GM19468 (cell line): ENCODE measurements around the gene RILPL1.
A peak's percentile ranks its signal among the peaks of the same experiment; 100 is the strongest.
"Not testable (repeated sequence)": the region's sequence is repeated elsewhere in the genome, so short reads cannot be mapped to it uniquely, and the experiment has no call there.

ENCODE experiments used
- ATAC-seq: cut with Tn5 transposase; IDR thresholded peaks from one replicate; pipeline ENCODE4 v1.9.1; 2021; ENCODE audit warnings: mild to moderate bottlenecking, moderate library complexity, moderate number of reproducible peaks; ENCODE audit not compliant: unreplicated experiment; ENCODE audit errors: extremely low read depth

RILPL1 gene

DNA sequence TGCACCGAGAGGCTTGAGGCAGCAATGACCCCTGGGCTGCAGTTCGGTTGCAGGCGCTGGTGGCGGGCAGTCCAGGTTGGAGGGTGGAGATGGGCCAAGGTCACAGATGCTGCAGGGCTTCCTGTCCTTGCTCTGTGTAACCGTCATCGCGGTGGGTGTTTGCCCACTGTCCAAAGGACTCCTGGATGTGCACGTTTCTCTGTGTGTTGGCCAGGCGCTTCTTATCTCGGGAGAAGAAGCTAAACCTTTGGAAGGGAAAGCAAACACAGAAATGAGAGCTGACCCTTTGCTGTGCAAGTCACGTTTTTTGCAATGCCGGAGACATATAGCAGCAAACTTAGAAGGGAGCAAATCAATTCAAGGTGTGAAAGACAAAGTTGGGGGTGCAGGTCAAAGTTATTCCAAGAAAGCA lies 61.1 kb downstream of the RILPL1 start:
- ATAC-seq = no peak

DNA sequence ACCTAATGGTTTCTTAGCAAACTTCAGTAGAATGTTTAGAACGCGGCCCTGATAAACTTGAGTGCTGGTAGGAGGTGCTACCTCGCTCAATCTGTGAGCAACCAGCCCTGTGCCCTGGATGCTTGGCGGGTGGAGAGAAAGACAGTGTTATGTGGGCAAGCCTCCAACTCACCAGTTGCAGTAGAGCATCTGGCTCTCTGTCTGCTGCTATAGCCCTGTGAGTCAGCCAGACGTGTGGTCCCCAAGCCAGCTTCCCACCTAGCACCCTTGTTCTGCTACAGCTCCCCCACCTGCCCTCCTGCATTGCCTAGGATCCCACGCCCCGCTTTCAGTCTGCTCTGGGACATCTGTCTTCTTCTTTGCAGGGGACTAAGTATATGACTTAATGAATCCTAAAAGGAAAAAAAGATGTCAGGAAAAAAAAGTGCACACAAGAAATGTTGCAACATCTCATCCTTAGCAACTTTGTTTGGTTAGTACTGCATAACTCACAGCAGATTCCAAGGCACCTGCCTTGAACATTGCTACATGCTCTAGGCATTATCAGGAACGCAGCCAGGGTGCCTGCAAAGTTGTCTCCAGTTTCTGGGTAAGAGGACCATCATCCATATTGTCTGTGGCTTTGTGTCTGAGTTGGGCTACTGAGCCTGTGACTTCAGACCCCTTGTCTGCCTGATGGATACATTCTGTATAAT lies 62.0 kb downstream of the RILPL1 start:
- ATAC-seq = no peak

DNA sequence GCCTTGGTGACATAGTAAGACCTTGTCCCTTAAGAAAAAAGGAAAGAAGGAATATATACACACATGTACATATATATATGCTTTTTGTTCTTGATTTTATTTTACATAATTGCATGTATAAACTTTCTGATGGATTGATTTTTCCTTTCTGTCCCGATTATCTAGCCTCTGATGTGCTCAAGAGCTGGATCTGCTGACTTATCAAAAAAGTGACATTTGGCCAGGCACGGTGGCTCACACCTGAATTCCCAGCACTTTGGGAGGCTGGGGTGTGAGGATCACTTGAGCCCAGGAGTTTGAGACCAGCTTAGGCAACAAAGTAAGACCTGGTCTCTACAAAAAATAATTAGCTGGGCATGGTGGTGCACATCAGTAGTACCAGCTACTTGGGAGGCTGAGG lies 63.5 kb downstream of the RILPL1 start:
- no peak for ATAC-seq

DNA sequence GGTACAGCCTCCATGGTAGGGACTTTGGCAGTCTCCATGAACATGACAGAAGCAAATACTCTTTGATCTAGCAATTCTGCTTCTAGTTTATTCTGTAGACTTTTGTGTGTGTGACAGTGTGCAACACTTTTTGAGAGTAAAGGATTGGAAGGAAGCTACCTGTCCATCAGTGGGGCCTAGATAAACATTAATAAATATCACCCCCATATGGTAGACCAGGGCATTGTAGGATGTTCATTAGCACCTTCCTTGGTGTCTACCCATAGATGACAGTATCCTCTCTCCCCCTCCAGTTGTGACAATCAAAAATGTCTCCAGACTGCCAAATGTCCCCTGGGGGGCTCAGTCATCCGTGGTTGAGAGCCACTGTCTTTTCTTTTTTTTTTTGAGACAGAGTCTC lies 64.7 kb downstream of the RILPL1 start:
- peak; percentile 46 for ATAC-seq

DNA sequence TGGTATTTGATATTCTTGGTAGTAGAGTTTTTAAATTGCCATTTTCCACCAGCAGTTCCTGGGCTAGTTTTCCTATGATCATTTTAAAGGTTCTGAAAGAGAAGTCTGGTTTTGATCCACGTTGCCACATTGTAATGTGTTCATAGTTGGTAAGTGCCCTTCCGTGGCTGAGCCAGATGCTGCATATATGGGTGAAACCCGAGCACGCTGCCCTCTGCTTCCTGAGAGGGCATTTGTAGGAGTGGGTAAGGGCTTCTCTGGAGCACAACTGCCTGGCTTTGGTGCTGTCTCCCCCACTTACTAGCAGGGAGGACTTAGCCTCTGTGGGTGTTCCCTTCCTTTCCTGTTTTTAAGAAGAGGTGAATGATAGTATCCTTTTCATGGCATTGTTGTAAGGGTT lies 68.4 kb downstream of the RILPL1 start:
- ATAC-seq = no peak

DNA sequence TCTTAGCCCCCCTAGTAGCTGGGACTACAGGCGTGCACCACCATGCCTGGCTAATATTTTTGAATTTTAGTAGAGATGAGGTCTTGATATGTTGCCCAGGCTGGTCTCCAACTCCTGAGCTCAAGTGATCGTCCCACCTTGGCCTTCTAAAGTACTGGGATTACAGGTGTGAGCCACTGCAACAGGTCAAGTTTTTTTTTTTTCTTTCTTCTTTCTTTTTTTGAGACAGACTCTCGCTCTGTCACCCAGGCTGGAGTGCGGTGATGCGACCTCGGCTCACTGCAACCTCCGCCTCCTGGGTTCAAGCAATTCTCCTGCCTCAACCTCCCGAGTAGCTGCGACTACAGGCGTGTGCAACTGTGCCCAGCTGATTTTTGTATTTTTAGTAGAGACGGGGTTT lies 70.3 kb downstream of the RILPL1 start:
- ATAC-seq = not testable (repeated sequence)

DNA sequence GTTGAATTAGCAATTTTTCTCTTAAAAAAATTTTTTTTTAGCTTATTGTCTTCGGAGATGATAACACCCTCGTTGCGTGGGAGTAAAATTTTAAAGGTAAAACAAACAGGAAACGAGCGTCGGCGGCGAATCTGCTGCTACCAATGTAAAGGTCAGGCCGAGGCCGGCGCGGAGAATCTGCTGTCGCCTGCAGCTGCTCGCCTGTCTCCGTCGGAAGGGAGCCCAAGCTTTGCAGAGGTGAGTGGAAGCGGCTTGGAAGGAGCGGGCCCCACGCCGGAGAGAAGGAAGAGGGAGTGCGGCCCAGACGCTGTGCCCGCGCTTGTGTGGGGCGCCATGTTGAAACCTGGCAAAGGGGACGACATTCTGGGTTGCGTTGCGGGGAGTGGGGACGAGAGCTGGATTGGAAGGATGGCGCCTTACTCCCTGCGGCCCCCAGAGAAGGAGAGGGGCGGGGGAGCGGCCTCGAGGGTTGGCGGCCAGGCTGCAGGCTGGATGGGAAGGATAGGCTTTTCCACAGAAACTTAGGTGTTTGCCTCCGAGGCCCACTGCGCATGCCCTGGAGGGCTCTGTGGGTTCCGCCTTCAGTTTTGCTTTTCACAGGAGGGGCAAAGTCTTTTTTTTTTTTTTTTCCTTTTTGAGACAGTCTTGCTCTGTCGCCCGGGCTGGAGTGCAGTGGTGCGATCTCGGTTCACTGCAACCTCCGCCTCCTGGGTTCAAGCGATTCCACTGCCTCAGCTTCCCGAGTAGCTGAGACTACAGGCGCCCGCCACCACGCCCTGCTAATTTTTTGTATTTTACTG lies 75.3 kb downstream of the RILPL1 start, which contains the start of gene SNRNP35:
SNRNP35 (plus strand) TSS at position 160 of the 800 bp plus-strand sequence. CDS start 7,402 bp downstream, outside the sequence.
- ATAC-seq = peak; percentile 51

DNA sequence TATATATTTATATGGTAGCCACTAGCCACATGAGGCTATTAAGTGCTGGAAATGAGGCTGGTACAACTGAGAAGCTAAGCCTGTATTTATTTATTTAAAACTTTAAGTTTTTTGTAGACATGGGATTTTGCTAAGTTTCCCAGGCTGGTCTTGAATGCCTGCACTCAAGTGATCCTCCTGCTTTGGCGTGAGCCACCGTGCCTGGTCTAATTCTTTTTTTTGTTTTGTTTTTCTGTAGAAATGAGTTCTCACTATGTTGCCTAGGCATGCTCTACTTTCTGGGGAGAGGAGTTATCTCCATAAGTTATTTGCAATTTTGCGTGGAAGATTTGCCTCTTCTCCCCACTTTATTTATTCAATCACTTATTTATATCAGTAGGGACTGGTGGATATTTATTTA lies 80.4 kb downstream of the RILPL1 start:
- ATAC-seq = no peak

DNA sequence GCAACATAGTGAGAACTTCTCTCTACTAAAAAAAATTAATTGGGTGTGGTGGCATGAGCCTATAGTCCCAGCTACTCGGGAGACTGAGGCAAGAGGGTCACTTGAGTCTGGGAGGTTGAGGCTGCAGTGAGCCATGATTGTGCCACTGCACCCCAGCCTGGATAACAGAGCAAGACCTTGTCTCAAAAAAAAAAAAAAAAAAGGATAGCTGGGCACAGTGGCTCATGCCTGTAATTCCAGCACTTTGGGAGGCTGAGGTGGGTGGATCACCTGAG lies 81.3 kb downstream of the RILPL1 start:
- ATAC-seq = not testable (repeated sequence)

DNA sequence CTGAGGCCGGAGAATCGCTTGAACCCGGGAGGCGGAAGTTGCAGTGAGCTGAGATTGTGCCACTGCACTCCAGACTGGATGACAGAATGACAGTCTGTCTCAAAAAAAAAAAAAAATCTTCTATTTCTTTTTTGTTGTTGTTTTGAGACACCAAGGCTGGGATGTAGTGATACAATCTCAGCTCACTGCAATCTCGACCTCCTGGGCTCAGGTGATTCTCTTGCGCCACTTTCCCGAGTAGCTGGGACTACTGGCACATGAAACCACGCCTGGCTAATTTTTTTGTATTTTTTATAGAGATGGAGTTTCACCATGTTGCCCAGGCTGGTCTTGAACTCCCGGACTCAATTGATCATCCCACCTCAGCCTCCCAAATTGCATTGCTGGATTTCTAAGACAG lies 82.9 kb downstream of the RILPL1 start:
- ATAC-seq = no peak

DNA sequence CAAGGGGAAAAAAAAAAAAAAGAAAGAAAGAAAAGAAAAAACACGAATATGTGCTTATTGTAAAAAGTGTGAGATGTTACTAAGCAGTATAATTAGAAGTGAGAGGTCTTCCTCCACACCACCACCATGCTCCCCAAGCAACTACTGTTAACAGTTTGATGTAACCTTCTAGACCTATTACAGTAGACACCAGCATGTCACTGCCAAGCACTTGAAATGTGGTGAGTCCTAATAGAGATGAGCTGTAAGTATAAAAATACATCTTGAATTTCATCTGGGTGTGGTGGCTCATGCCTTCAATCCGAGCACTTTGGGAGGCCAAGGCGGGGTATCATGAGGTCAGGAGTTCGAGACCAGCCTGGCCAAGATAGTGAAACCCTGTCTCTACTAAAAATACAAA lies 83.7 kb downstream of the RILPL1 start:
- no peak for ATAC-seq

DNA sequence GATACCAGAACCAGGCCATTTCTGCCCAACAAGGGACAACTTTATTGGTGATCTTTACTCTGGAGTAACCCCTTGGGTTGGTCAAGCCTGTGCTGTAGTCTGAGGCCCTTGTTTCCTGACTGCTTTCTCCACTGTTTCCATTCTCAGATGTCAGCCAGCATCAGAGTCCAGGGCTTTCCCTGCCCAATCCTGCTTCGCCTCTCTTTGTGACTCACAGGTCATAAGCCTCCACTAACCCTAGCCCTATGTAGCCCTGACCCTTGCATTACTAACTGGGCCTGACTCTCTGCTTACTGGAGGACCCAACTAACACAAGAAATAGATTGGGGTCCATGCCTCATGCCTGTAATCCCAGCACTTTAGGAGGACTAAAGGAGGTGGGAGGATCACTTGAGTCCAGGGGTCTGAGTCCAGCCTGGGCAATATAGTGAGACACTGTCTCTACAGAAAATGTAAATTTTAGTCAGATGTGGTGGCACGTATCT lies 84.2 kb downstream of the RILPL1 start:
- ATAC-seq = no peak

DNA sequence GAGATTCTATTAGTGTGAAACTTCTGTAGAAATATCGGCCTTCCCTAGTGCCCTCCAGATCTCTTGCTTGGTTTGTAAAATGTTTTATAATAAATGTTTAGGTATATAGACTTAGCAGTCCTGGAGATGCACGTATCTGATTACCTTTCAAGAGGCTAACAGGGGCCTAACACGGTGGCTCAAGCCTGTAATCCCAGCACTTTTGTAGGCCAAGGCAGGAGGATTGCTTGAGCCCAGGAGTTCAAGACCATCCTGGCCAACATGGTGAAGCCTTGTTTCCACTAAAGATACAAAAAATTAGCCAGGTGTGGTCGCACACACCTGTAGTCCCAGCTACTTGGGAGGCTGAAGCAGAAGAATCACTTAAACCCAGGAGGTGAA lies 87.2 kb downstream of the RILPL1 start:
- no peak for ATAC-seq

DNA sequence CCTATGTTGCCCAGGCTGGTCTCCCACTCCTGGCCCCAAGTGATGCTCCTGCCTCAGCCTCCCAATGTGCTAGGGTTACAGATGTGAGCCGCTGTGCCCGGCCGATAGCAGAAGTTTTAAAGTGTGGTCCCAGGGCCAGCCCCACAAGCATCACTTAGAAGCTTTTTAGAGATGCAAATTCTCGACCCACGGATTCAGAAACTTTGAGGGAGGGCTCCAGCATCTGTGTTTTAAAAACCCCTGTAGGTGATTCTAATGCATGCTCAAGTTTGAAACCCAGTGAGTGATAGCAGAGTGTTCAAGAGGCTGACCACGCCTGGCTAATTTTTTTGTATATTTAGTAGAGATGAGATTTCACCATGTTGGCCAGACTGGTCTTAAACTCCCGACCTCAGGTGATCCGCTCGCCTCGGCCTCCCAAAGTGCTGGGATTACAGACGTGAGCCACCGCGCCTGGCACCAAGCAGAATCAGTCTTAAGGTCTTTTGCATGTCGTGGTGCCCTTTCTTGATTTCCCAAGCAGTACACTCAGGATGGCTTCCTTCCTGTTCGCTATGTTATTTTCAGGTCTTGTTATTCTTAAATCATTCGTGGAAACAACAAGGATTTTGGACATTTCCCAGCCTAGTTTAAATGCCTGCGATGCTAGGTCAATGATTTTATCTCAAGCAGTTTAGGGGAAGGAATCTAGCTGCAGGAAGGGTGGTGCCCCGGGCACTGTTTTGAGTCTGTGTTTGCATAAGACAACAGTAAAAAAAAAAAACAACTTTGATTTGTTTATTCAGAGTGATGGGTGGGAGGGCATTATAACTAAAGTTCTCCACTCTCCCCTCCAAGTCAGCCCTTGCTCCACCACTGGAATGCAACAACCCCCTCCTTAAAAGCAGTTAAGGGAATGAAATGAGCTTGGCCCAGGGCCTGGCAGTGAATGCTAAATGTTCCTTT lies 87.9 kb downstream of the RILPL1 start:
- ATAC-seq = no peak

DNA sequence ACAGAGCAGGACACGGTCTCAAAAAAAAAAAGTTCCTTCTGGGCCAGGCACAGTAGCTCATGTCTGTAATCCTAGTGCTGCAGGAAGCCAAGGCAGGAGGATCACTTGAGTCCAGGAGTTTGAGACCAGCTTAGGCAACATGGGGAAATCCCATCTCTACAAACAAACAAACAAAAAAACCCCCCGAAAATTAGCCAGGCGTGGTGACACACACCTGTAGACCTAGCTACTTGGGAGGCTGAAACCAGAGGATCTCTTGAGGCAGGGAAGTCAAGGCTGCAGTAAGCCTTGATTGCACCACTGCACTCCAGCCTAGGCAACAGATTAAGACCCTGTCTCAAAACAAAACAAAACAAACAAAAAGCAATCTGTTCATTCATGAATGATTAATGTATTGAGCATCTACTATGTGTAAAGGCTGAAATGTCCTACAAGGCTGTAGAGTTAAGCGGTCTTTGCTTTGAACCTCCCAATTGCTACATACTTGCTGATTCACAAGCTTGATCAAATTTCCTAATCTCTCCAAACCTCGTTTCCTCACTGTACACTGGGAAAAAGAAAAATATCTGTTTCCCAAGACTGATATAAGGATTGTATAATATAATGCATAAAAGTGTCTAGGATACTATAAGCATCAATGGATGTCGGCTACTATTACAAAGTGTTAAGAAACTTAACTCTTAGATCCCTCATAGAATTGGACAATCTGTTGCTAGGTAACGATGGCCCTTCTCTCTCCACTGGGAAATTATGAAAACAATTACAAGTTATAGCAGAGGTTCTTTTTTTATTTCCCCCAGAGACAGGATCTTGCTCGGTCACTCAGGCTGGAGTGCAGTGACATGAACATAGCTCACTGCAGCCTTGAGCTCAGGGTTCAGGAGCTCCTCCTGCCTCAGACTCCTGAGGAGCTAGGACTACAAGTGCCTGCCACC lies 89.2 kb downstream of the RILPL1 start:
- no peak for ATAC-seq

DNA sequence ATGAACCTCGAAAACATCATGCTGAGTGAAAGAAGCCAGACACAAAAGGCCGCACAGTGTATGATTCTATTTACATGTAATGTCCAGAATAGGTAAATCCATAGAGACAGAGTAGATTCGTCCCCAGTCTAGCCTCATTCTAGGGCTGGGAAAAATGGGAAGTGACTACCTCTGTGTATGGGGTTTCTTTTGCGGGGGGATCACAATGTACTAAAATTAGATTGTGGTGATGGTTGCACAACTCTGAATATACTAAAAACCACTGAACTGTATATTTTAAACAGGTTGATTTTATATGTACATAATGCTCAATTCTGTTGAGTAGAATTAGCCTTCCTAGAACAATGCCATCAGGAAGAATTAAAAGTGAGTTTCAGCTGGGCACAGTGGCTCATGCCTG lies 90.7 kb downstream of the RILPL1 start:
- no peak for ATAC-seq

DNA sequence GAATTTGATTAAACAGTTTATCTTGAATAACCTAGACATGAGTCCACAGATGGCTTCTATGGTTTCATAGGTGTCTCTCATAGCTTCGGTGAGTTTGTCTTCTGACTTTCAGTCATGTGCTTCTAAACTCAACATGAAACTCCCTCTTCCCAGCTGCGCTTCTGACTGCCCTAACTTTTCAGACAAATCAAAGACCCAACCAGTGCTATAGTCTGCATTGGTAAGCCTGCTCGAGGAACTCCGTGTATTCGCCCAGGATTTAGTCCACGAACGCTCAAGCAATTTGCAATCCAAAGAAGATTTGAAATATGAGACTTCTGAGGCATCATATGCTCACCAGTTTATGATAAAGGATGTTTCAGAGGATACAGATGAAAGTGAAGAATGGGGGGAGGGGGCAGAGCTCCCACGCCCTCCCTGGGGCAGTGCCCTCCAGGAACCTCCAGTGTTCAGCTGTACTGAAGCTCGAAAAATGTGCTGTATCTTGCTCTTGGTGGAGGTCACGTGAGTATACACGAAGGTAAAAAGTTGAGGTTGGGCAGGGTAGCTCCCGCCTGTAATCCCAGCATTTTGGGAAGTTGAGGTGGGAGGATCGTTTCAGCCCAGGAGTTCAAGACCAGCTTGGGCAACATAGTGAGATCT lies 91.9 kb downstream of the RILPL1 start:
- ATAC-seq = peak; percentile 59

DNA sequence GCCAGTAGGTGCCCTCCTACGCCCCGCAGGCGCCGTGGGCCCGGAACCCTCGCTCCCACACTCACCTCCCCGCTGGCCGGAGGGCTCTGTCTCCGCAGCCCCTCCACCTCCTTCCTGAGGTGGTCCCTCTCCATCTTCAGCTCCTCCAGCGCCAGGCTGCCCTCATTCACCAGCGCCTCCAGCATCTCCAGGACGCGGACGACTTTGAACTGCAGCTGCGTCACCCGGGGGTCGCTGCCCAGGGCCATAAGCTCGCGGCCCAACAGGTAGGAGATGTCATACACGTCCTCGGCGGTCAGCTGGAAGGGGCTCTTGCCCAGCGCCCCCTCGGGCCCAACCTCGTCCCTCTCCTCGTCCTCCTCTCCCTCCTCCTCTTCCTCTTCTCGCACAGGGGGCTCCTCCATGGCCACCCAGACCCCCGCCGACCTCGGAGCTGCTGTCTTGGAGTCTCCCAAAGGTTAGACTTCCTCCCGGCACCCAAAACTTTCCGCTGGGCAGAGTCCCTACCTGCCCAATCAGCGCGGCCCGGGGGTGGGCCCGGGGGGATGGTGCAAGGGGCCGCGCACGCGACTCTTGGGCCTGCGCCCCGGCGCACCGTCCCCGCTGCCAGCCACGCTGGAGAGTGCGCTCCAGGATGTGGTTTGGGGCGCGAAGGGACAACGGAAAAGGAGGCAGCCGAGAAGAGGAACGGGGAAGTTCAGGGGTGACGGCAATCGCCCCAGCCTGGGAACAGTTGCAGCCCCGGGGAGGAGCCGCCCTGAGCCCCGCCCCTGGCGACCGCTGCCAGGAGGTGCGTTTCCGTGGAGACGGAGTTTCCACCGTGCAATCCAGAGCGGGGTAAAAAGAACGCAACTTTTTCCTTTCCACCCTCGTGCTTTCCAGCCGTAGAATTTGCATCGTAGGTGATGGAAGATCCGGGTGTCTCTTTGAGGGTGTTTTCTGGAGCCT lies 97.2 kb downstream of the RILPL1 start, which contains the start of gene RILPL2:
RILPL2 (minus strand) TSS at position 668 of the 948 bp plus-strand sequence; CDS start at position 404, 264 bp downstream.
- peak; percentile 45 for ATAC-seq
